Right lobe of liver (tissue), 6 donors: Measurements from ENCODE around the gene SARS1. TPM values are rescaled to one million over a fixed set of nuclear protein-coding genes. Genes with fewer than 3 reads are reported as not detected.

Experiments
- ATAC-seq, 4 donors: fragments of 200-7000 bp; cut with Tn5 transposase; one replicate each; pipeline ENCODE4 v1.9.1; 2020; ENCODE audit warnings: mild to moderate bottlenecking in 4 of 4, moderate library complexity in 4 of 4
- DNase-seq, 3 donors: peaks; one replicate each; pipeline ENCODE4 v3.0.0-alpha.2; 2020
- H3K27ac ChIP-seq, 3 donors: fragments of 200-600 bp; one replicate each; pipeline ENCODE4 v1.8.0; 2022
- H3K27me3 ChIP-seq, 2 donors: fragments of 200-600 bp; one replicate each; pipeline ENCODE4 v1.8.0; 2022
- H3K36me3 ChIP-seq, 4 donors: fragments of 200-600 bp; sonication (generic) in 1 of 4; one replicate each; pipeline versions ENCODE4 v1.5.1 to v1.8.0; 2017 to 2022; ENCODE audit warnings: control low read depth in 1 of 4
- H3K4me1 ChIP-seq, 4 donors: fragments of 200-600 bp; sonication (generic) in 1 of 4; one replicate each; pipeline versions ENCODE4 v1.5.1 to v1.8.0; 2017 to 2022; ENCODE audit warnings: control low read depth in 1 of 4
- H3K4me3 ChIP-seq, 3 donors: fragments of 200-600 bp; one replicate each; pipeline ENCODE4 v1.8.0; 2022
- H3K9me3 ChIP-seq, 4 donors: fragments of 200-600 bp; sonication (generic) in 1 of 4; one replicate each; pipeline versions ENCODE4 v1.5.1 to v1.8.0; 2017 to 2022; ENCODE audit warnings: control low read depth in 1 of 4
- CTCF ChIP-seq, 4 donors: fragments of 200-600 bp in 3 of 4; fragments of 450-650 bp in 1 of 4; IDR thresholded peaks; one replicate each; pipeline versions ENCODE4 v1.5.1 to v1.8.0; 2016 to 2022; ENCODE audit warnings: antibody characterized with exemption in 4 of 4, mild to moderate bottlenecking in 2 of 4
- POLR2A ChIP-seq: fragments of 450-650 bp; IDR thresholded peaks from one replicate; pipeline ENCODE4 v1.6.1; 2017; ENCODE audit warnings: antibody characterized with exemption, mild to moderate bottlenecking
- WGBS: methylation state at CpG from one replicate; pipeline ENCODE4 v1.1.6; 2018; ENCODE audit warnings: low coverage, low lambda C conversion rate; ENCODE audit not compliant: insufficient coverage; ENCODE audit errors: missing lambda C conversion rate; 5-methylcytosine and 5-hydroxymethylcytosine counted together
- intact Hi-C, 2 donors: fragments of 100-400 bp; cut with DNase I; formaldehyde crosslinking; loops; one replicate each; pipeline versions ENCODE4 v1.11.2 to v1.14.1; 2022
- total RNA-seq, 6 experiments: library from RNA; depleted of rRNA in 2 of 6; stranded (reverse); fragments of >200 nt in 2 of 6; fragmentation: NEBNext Ultra II Directional in 3 of 6; extraction: Animal tissue kit (Norgen Biotek cat#: 25700) in 3 of 6; gene quantifications; one replicate each; pipeline versions ENCODE4 v1.1.0 to v1.2.4, GENCODE V29; 2016 to 2023
- donor health status: DM: no; HTN: yes; CAD: no.
- donor health status: DM: no; HTN: no; CAD: no.
- donor health status: DM: no; HTN: no; CAD: no.
- donor health status: DM: no; HTN: yes; CAD: no.
- donor health status: DM: no; HTN: yes; CAD: no.

SARS1 gene
- total RNA-seq, 6 experiments from 2014 or later = 73.5 to 123 (median 91.6) TPM

- DNase-seq (no peak), ATAC-seq (no peak)
- 94% methylated on average over 5 of the region's 5 CpGs for WGBS
- H3K4me3 ChIP-seq = no peak overlapping the region
- peaks cover 8 to 44% (median 23%) of the 10 kb centered on the region in 4 donors for H3K36me3 ChIP-seq
- TF ChIP-seq POLR2A (no peak), CTCF (IDR thresholded peaks at IDR 0.05) (no peak)
- no peaks in the 10 kb centered on the region for H3K27me3 ChIP-seq
- intact Hi-C loops = no loop called here
- H3K9me3 ChIP-seq = no peaks in the 10 kb centered on the region
- H3K4me1 ChIP-seq = peaks cover 0 to 12% (median 2%) of the 10 kb centered on the region in 4 donors
- no peak overlapping the region for H3K27ac ChIP-seq
These were observed 12.2 kb downstream of the SARS1 start for GRCh38 chr1:109225711-109226445.

DNA sequence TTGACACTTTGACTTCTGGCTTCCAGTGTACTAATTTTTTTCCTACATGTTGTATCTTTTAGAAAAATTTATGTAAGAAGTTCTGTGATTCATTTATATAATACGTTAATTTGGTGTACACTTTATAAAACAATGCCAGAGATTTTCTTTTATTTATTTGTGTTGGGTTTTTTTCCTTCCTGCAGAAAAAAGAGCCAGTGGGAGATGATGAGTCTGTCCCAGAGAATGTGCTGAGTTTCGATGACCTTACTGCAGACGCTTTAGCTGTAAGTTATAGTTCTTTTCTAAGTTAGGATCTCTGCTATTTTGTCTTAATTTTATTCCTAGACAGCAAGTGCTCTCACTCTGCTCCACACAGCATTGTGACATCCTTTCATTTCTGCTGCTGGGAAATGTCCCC is 14.4 kb downstream of the SARS1 start:
- H3K4me1 ChIP-seq = peaks cover 0 to 12% (median 2%) of the 10 kb centered on the region in 4 donors
- H3K9me3 ChIP-seq = no peaks in the 10 kb centered on the region
- 79% methylated on average over 3 of the region's 3 CpGs for WGBS
- no peak overlapping the region for H3K4me3 ChIP-seq
- ATAC-seq = no peak
- TF ChIP-seq POLR2A (no peak), CTCF (IDR thresholded peaks at IDR 0.05) (no peak)
- H3K27me3 ChIP-seq = no peaks in the 10 kb centered on the region
- no peak for DNase-seq
- intact Hi-C loops = no loop called here
- peaks cover 13 to 67% (median 33%) of the 10 kb centered on the region in 4 donors for H3K36me3 ChIP-seq
- H3K27ac ChIP-seq = no peak overlapping the region

- peaks cover 13 to 73% (median 37%) of the 10 kb centered on the region in 4 donors for H3K36me3 ChIP-seq
- H3K9me3 ChIP-seq = no peaks in the 10 kb centered on the region
- TF ChIP-seq POLR2A (no peak), CTCF (IDR thresholded peaks at IDR 0.05) (no peak)
- intact Hi-C loops = no loop called here
- DNase-seq (no peak), ATAC-seq (no peak)
- no peak overlapping the region for H3K4me3 ChIP-seq
- H3K27me3 ChIP-seq = no peaks in the 10 kb centered on the region
- H3K4me1 ChIP-seq = peaks cover 0 to 12% (median 2%) of the 10 kb centered on the region in 4 donors
- H3K27ac ChIP-seq = no peak overlapping the region
- WGBS = 86% methylated on average over 5 of the region's 13 CpGs
These were observed 15.9 kb downstream of the SARS1 start for GRCh38 chr1:109229531-109230127.

- WGBS = 83% methylated on average over 3 of the region's 3 CpGs
- Histone ChIP-seq H3K27ac (no peak overlapping the region), H3K27me3 (no peaks in the 10 kb centered on the region), H3K36me3 (peaks cover 13 to 80% (median 44%) of the 10 kb centered on the region in 4 donors), H3K4me1 (peaks cover 0 to 12% (median 2%) of the 10 kb centered on the region in 4 donors), H3K9me3 (no peaks in the 10 kb centered on the region), H3K4me3 (no peak overlapping the region)
- DNase-seq = no peak
- TF ChIP-seq CTCF (IDR thresholded peaks at IDR 0.05) = no peak
- TF ChIP-seq POLR2A = no peak
- no peak for ATAC-seq
- intact Hi-C loops = no loop called here
These were observed 17.3 kb downstream of the SARS1 start for GRCh38 chr1:109231066-109231465.
